ENCODE measurements around the gene DUSP10.

DUSP10 gene

GRCh38 chr1:221723018-221723847, 18.7 kb downstream of the DUSP10 start:
- TF ChIP-seq SPI1 (IDR thresholded peaks at IDR 0.05; ENCODE audit: borderline replicate concordance, low read depth), result no peak
- no peak for TF ChIP-seq REST (IDR thresholded peaks at IDR 0.05; ENCODE audit: insufficient replicate concordance, low read depth)
- no peak for TF ChIP-seq CTCF (IDR thresholded peaks at IDR 0.05; ENCODE audit: insufficient read depth, low read length)
- no peak for TF ChIP-seq POLR2AphosphoS5 (IDR thresholded peaks at IDR 0.05; ENCODE audit: low read depth)
- TF ChIP-seq GABPA (IDR thresholded peaks at IDR 0.05; ENCODE audit: low read depth), result no peak
- no peak for DNase-seq (ENCODE audit: low read depth in 1 of 2, low spot score in 1 of 2)
- Histone ChIP-seq H3K27ac (replicated peaks) (no peak overlapping the region), H3K27me3 (ENCODE audit: insufficient read depth, poor library complexity, severe bottlenecking) (no peaks in the 10 kb centered on the region), H3K4me3 (replicated peaks; ENCODE audit: insufficient read depth, low read length) (no peak overlapping the region)

- no peak overlapping the region for H3K4me3 ChIP-seq (replicated peaks; ENCODE audit: insufficient read depth, low read length)
- TF ChIP-seq REST (IDR thresholded peaks at IDR 0.05; ENCODE audit: insufficient replicate concordance, low read depth) (no peak), POLR2AphosphoS5 (IDR thresholded peaks at IDR 0.05; ENCODE audit: low read depth) (no peak), GABPA (IDR thresholded peaks at IDR 0.05; ENCODE audit: low read depth) (no peak), CTCF (IDR thresholded peaks at IDR 0.05; ENCODE audit: insufficient read depth, low read length) (no peak), SPI1 (IDR thresholded peaks at IDR 0.05; ENCODE audit: borderline replicate concordance, low read depth) (no peak)
- no peak overlapping the region for H3K27ac ChIP-seq (replicated peaks)
- H3K27me3 ChIP-seq (ENCODE audit: insufficient read depth, poor library complexity, severe bottlenecking), result no peaks in the 10 kb centered on the region
- no peak for DNase-seq (ENCODE audit: low read depth in 1 of 2, low spot score in 1 of 2)
Observed at GRCh38 chr1:221722254-221723017, 19.5 kb downstream of the DUSP10 start.

- Histone ChIP-seq H3K27me3 (ENCODE audit: insufficient read depth, poor library complexity, severe bottlenecking) (no peaks in the 10 kb centered on the region), H3K27ac (replicated peaks) (no peak overlapping the region), H3K4me3 (replicated peaks; ENCODE audit: insufficient read depth, low read length) (no peak overlapping the region)
- DNase-seq (ENCODE audit: low read depth in 1 of 2, low spot score in 1 of 2), result no peak
- TF ChIP-seq REST (IDR thresholded peaks at IDR 0.05; ENCODE audit: insufficient replicate concordance, low read depth) (no peak), CTCF (IDR thresholded peaks at IDR 0.05; ENCODE audit: insufficient read depth, low read length) (no peak), POLR2AphosphoS5 (IDR thresholded peaks at IDR 0.05; ENCODE audit: low read depth) (no peak), GABPA (IDR thresholded peaks at IDR 0.05; ENCODE audit: low read depth) (no peak), SPI1 (IDR thresholded peaks at IDR 0.05; ENCODE audit: borderline replicate concordance, low read depth) (no peak)
Observed at GRCh38 chr1:221720545-221720944, 21.3 kb downstream of the DUSP10 start.

All from HL-60 (cell line).